HG03196 (cell line): ENCODE measurements around the gene NABP1.

Experiments
- ATAC-seq: cut with Tn5 transposase; IDR thresholded peaks from one replicate; pipeline ENCODE4 v1.9.1; 2021; ENCODE audit not compliant: unreplicated experiment

Gene NABP1

GRCh38 chr2:191646163-191646902, 31.6 kb upstream of the NABP1 start:
- no peak for ATAC-seq

- ATAC-seq, result no peak
Measured at GRCh38 chr2:191649519-191649918, 28.4 kb upstream of the NABP1 start.

GRCh38 chr2:191650896-191651773, 26.8 kb upstream of the NABP1 start:
- ATAC-seq, result peak; percentile 100

GRCh38 chr2:191653667-191654391, 24.1 kb upstream of the NABP1 start:
- ATAC-seq, result no peak

- ATAC-seq, result no peak
Measured at GRCh38 chr2:191656391-191656790, 21.5 kb upstream of the NABP1 start.

- ATAC-seq, result no peak
Measured at GRCh38 chr2:191656792-191657191, 21.1 kb upstream of the NABP1 start.

- no peak for ATAC-seq
Measured at GRCh38 chr2:191657977-191658376, 20.0 kb upstream of the NABP1 start.

GRCh38 chr2:191659198-191659597, 18.7 kb upstream of the NABP1 start:
- no peak for ATAC-seq

- ATAC-seq, result no peak
Measured at GRCh38 chr2:191660575-191660974, 17.4 kb upstream of the NABP1 start.

GRCh38 chr2:191661097-191661924, 16.6 kb upstream of the NABP1 start:
- no peak for ATAC-seq

GRCh38 chr2:191664823-191665677, 12.9 kb upstream of the NABP1 start:
- ATAC-seq, result no peak

- ATAC-seq, result no peak
Measured at GRCh38 chr2:191666226-191666625, 11.7 kb upstream of the NABP1 start.

GRCh38 chr2:191666732-191667131, 11.2 kb upstream of the NABP1 start:
- peak; percentile 68 for ATAC-seq

GRCh38 chr2:191670076-191670475, 7.9 kb upstream of the NABP1 start:
- peak; percentile 70 for ATAC-seq

- ATAC-seq, result no peak
Measured at GRCh38 chr2:191670787-191671186, 7.1 kb upstream of the NABP1 start.

GRCh38 chr2:191675807-191676721, 1.9 kb upstream of the NABP1 start:
- peak; percentile 68 for ATAC-seq

- ATAC-seq, result peak; percentile 26
Measured at GRCh38 chr2:191676790-191677645, 918 bp upstream of the NABP1 start.
